ENCODE results near the gene MRPL14.

MRPL14 gene

GRCh38 chr6:44094403-44095242, 32.6 kb downstream of the MRPL14 start:
- Histone ChIP-seq H4K20me1 (ENCODE audit: insufficient read depth, low read length) (no peaks in the 10 kb centered on the region), H3K9me2 (replicated peaks; ENCODE audit: insufficient read depth, low read length) (no peaks in the 10 kb centered on the region), H3K9ac (ENCODE audit: low read length) (no peak overlapping the region), H3K27me3 (replicated peaks; ENCODE audit: insufficient read depth, low read length) (no peaks in the 10 kb centered on the region), H3K4me1 (ENCODE audit: low read length) (peaks cover 4% of the 10 kb centered on the region; the same call in 1 of the 2 replicates), H3K79me2 (ENCODE audit: low read length) (no peaks in the 10 kb centered on the region), H3K4me3 (ENCODE audit: low read length) (no peak overlapping the region), H2AFZ (ENCODE audit: low read length) (no peak overlapping the region), H3F3A (ENCODE audit: insufficient read depth, low read length) (peaks cover 4% of the 10 kb centered on the region; the same call in 1 of the 2 replicates), H3K4me2 (ENCODE audit: low read depth, low read length) (no peak overlapping the region), H3K9me3 (replicated peaks; ENCODE audit: insufficient read depth, low read length) (no peaks in the 10 kb centered on the region), H3K27ac (ENCODE audit: low read length) (no peak overlapping the region), H3K36me3 (replicated peaks; ENCODE audit: insufficient read depth, low read length) (no peaks in the 10 kb centered on the region)
- no peak for DNase-seq
- no peak for TF ChIP-seq EZH2 (optimal IDR thresholded peaks at IDR 0.05; ENCODE audit: low read depth, low read length)
- TF ChIP-seq CTCF (IDR thresholded peaks at IDR 0.05; ENCODE audit: low read length) = no peak
- no peak for TF ChIP-seq EZH2phosphoT487 (IDR thresholded peaks at IDR 0.05; ENCODE audit: low read length)

DNA sequence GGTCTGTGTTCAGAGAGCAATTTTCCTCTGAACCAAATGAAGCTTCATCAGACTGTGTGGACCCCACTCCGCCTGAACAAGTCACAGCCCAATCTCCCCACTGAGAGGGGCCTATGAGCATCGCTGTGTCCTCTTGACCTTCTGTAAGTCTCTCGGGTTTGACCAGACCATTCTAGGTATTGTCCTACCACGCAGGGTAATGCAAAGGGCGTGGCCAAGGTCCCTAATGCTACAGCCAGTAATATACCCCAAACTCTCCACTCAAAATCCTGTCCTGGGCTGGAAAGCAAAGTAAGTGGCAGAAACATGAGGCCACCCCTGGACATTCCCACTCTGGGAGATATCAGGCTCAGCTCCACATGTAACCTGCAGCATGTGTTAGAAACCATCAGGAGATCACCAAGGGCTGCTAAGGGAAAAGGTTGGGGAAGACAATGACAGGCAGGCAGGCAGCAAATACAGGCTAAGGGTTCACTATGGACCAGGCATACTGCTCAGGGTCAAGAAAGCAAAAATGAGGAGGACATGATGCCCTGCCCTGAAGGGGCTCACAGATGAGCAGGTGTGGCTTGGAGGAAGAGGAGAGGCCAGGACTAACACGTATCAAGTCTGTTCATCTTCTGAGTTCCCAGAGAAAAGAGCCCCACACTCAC, 33.4 kb downstream of the MRPL14 start:
- Histone ChIP-seq H3K9ac (ENCODE audit: low read length) (no peak overlapping the region), H3F3A (ENCODE audit: insufficient read depth, low read length) (peaks cover 4% of the 10 kb centered on the region; the same call in 1 of the 2 replicates), H3K27me3 (replicated peaks; ENCODE audit: insufficient read depth, low read length) (no peaks in the 10 kb centered on the region), H3K4me1 (ENCODE audit: low read length) (peaks cover 4% of the 10 kb centered on the region; the same call in 1 of the 2 replicates), H3K4me2 (ENCODE audit: low read depth, low read length) (no peak overlapping the region), H4K20me1 (ENCODE audit: insufficient read depth, low read length) (no peaks in the 10 kb centered on the region), H3K27ac (ENCODE audit: low read length) (no peak overlapping the region), H3K9me2 (replicated peaks; ENCODE audit: insufficient read depth, low read length) (no peaks in the 10 kb centered on the region), H3K9me3 (replicated peaks; ENCODE audit: insufficient read depth, low read length) (no peaks in the 10 kb centered on the region), H3K4me3 (ENCODE audit: low read length) (no peak overlapping the region), H3K36me3 (replicated peaks; ENCODE audit: insufficient read depth, low read length) (no peaks in the 10 kb centered on the region), H2AFZ (ENCODE audit: low read length) (no peak overlapping the region), H3K79me2 (ENCODE audit: low read length) (no peaks in the 10 kb centered on the region)
- TF ChIP-seq CTCF (IDR thresholded peaks at IDR 0.05; ENCODE audit: low read length) (no peak), EZH2phosphoT487 (IDR thresholded peaks at IDR 0.05; ENCODE audit: low read length) (no peak), EZH2 (optimal IDR thresholded peaks at IDR 0.05; ENCODE audit: low read depth, low read length) (no peak)
- no peak for DNase-seq

DNA sequence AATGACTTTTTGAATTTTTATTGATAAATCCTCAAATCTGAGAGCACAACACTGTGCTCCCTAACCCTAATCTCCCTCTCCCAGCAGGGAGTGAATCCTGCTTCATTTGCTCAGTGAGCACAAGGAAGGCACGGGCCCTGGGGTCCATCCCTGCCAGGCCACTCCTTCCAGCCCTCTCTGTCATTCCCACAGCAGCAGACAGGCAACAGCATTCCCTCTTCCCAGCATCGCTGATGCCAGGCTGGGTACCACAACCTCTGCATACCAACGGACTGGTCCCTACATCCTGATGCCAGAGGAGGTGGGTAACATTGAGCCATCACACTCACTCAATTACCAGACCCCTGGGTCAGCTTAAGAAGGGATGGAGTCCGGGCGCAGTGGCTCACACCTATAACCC, 34.2 kb downstream of the MRPL14 start:
- Histone ChIP-seq H3F3A (ENCODE audit: insufficient read depth, low read length) (peaks cover 4% of the 10 kb centered on the region; the same call in 1 of the 2 replicates), H3K27me3 (replicated peaks; ENCODE audit: insufficient read depth, low read length) (no peaks in the 10 kb centered on the region), H3K27ac (ENCODE audit: low read length) (no peak overlapping the region), H3K9me2 (replicated peaks; ENCODE audit: insufficient read depth, low read length) (no peaks in the 10 kb centered on the region), H3K4me3 (ENCODE audit: low read length) (no peak overlapping the region), H2AFZ (ENCODE audit: low read length) (no peak overlapping the region), H3K79me2 (ENCODE audit: low read length) (no peaks in the 10 kb centered on the region), H3K9me3 (replicated peaks; ENCODE audit: insufficient read depth, low read length) (no peaks in the 10 kb centered on the region), H4K20me1 (ENCODE audit: insufficient read depth, low read length) (no peaks in the 10 kb centered on the region), H3K4me1 (ENCODE audit: low read length) (peaks cover 4% of the 10 kb centered on the region; the same call in 1 of the 2 replicates), H3K36me3 (replicated peaks; ENCODE audit: insufficient read depth, low read length) (no peaks in the 10 kb centered on the region), H3K4me2 (ENCODE audit: low read depth, low read length) (no peak overlapping the region), H3K9ac (ENCODE audit: low read length) (no peak overlapping the region)
- no peak for DNase-seq
- no peak for TF ChIP-seq EZH2 (optimal IDR thresholded peaks at IDR 0.05; ENCODE audit: low read depth, low read length)
- no peak for TF ChIP-seq EZH2phosphoT487 (IDR thresholded peaks at IDR 0.05; ENCODE audit: low read length)

Measured in MM.1S (cell line).